ENCODE results near the gene TATDN2.
"Not testable (repeated sequence)": the region's sequence is repeated elsewhere in the genome, so short reads cannot be mapped to it uniquely, and the experiment has no call there.

Gene TATDN2

DNA sequence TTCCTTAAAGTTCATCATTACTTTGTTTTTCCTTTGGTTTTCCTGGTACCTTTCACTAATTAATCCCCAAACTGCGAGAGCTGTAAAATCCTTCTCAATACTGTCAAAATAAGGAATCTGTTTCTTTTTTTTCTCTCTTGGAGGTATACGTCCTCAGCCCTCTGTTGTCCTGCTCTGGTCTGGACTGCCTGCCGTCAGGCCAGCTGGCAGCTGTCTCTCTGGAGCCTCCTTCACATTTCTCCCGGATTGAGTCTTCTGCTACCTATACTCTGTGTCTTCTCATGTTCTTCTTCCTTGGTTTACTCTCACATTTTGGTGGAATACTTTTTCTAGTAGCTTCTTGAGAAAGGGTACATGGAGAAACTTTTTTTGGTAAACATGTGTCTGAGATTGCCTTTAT is 13.8 kb downstream of the TATDN2 start (continued):
- TF ChIP-seq SNAI2 (CRISPR knock-in tag; IDR thresholded peaks at IDR 0.05) (no peak), CSDC2 (CRISPR knock-in tag; IDR thresholded peaks at IDR 0.05) (no peak), CSRNP3 (CRISPR knock-in tag; IDR thresholded peaks at IDR 0.05) (no peak)

- TF ChIP-seq ZFP3 (CRISPR knock-in tag; IDR thresholded peaks at IDR 0.05), result no peak
- no peak for TF ChIP-seq CSRNP3 (CRISPR knock-in tag; IDR thresholded peaks at IDR 0.05)
- TF ChIP-seq CSDC2 (CRISPR knock-in tag; IDR thresholded peaks at IDR 0.05), result no peak
- no peak for TF ChIP-seq TCF4 (CRISPR knock-in tag; IDR thresholded peaks at IDR 0.05; ENCODE audit: borderline replicate concordance)
- TF ChIP-seq, protein P1, sequence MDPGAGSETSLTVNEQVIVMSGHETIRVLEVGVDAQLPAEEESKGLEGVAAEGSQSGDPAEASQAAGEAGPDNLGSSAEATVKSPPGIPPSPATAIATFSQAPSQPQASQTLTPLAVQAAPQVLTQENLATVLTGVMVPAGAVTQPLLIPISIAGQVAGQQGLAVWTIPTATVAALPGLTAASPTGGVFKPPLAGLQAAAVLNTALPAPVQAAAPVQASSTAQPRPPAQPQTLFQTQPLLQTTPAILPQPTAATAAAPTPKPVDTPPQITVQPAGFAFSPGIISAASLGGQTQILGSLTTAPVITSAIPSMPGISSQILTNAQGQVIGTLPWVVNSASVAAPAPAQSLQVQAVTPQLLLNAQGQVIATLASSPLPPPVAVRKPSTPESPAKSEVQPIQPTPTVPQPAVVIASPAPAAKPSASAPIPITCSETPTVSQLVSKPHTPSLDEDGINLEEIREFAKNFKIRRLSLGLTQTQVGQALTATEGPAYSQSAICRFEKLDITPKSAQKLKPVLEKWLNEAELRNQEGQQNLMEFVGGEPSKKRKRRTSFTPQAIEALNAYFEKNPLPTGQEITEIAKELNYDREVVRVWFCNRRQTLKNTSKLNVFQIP (CRISPR knock-in tag; IDR thresholded peaks at IDR 0.05; ENCODE audit: borderline replicate concordance, low read depth), result no peak
- TF ChIP-seq BACH2 (CRISPR knock-in tag; IDR thresholded peaks at IDR 0.05; ENCODE audit: borderline replicate concordance), result no peak
- no peak for TF ChIP-seq ZFP30 (CRISPR knock-in tag; IDR thresholded peaks at IDR 0.05)
- no peak for TF ChIP-seq OSR1 (CRISPR knock-in tag; IDR thresholded peaks at IDR 0.05)
- no peak for TF ChIP-seq RARB (CRISPR knock-in tag; IDR thresholded peaks at IDR 0.05)
- no peak for TF ChIP-seq ARNTL (CRISPR knock-in tag; IDR thresholded peaks at IDR 0.05; ENCODE audit: borderline replicate concordance, low read depth)
- TF ChIP-seq, protein P2, sequence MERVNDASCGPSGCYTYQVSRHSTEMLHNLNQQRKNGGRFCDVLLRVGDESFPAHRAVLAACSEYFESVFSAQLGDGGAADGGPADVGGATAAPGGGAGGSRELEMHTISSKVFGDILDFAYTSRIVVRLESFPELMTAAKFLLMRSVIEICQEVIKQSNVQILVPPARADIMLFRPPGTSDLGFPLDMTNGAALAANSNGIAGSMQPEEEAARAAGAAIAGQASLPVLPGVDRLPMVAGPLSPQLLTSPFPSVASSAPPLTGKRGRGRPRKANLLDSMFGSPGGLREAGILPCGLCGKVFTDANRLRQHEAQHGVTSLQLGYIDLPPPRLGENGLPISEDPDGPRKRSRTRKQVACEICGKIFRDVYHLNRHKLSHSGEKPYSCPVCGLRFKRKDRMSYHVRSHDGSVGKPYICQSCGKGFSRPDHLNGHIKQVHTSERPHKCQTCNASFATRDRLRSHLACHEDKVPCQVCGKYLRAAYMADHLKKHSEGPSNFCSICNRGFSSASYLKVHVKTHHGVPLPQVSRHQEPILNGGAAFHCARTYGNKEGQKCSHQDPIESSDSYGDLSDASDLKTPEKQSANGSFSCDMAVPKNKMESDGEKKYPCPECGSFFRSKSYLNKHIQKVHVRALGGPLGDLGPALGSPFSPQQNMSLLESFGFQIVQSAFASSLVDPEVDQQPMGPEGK (CRISPR knock-in tag; IDR thresholded peaks at IDR 0.05; ENCODE audit: borderline replicate concordance), result no peak
Measured at GRCh38 chr3:10263646-10264363, 15.5 kb downstream of the TATDN2 start.

GRCh38 chr3:10265833-10266232 is 17.6 kb downstream of the TATDN2 start:
- TF ChIP-seq GLIS3 (CRISPR knock-in tag; IDR thresholded peaks at IDR 0.05) (no peak), BACH2 (CRISPR knock-in tag; IDR thresholded peaks at IDR 0.05; ENCODE audit: borderline replicate concordance) (no peak), ZFP3 (CRISPR knock-in tag; IDR thresholded peaks at IDR 0.05) (no peak), ZNF70 (CRISPR knock-in tag; IDR thresholded peaks at IDR 0.05) (no peak), TSHZ2 (CRISPR knock-in tag; IDR thresholded peaks at IDR 0.05) (no peak), ESRRG (CRISPR knock-in tag; IDR thresholded peaks at IDR 0.05) (no peak), ZNF8 (CRISPR knock-in tag; IDR thresholded peaks at IDR 0.05) (no peak), TOX (CRISPR knock-in tag; IDR thresholded peaks at IDR 0.05; ENCODE audit: borderline replicate concordance) (no peak), PPARA (CRISPR knock-in tag; IDR thresholded peaks at IDR 0.05; ENCODE audit: borderline replicate concordance) (no peak), ZC3H10 (CRISPR knock-in tag; IDR thresholded peaks at IDR 0.05) (no peak)

More at GRCh38 chr3:10263646-10264363, 15.5 kb downstream of the TATDN2 start:
- peak; percentile 99 for ATAC-seq

DNA sequence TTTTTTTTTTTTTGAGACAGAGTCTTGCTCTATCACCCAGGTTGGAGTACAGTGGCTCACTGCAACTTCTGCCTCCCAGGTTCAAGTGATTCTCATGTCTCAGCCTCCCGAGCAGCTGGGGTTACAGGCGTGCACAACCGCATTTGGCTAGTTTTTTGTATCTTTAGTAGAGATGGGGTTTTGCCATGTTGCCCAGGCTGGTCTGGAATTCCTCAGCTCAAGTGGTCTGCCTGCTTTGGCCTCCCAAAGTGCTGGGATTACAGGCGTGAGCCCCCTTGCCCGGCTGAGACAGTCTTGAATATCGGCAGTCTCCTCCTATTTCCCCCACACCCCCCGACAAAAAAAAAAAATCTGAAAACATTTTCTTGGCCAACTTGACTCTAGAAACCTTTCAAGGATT is 18.7 kb downstream of the TATDN2 start:
- not testable (repeated sequence) for ATAC-seq

More at GRCh38 chr3:10265833-10266232, 17.6 kb downstream of the TATDN2 start:
- no peak for ATAC-seq

Measured in SK-N-SH treated with all-trans-retinoic acid at 6 μM for 48 hours (cell line).